Vagina (tissue), 2 donors: ENCODE results near the gene BCR. TPM values are rescaled to one million over a fixed set of nuclear protein-coding genes. Genes with fewer than 3 reads are reported as not detected.

Experiments used
- DNase-seq, 2 donors: peaks; one replicate each; pipeline ENCODE4 v3.0.0-alpha.2; 2017; ENCODE audit errors: extremely low spot score in 2 of 2
- H3K27ac ChIP-seq: fragments of 200-600 bp; sonication (generic); one replicate; pipeline ENCODE4 v1.5.1; 2019
- H3K27me3 ChIP-seq: fragments of 200-600 bp; sonication (generic); one replicate; pipeline ENCODE4 v1.5.1; 2019
- H3K36me3 ChIP-seq, 2 donors: fragments of 200-600 bp; sonication (generic); one replicate each; pipeline ENCODE4 v1.5.1; 2017 to 2019
- H3K4me1 ChIP-seq: fragments of 200-600 bp; sonication (generic); one replicate; pipeline ENCODE4 v1.5.1; 2019
- H3K4me3 ChIP-seq, 2 donors: fragments of 200-600 bp; sonication (generic); 1 replicate in 1 of 2; 2 replicates in 1 of 2; pipeline ENCODE4 v1.5.1; 2016 to 2019
- H3K9me3 ChIP-seq: fragments of 200-600 bp; sonication (generic); one replicate; pipeline ENCODE4 v1.5.1; 2019
- POLR2A ChIP-seq, 2 donors: fragments of 450-650 bp; IDR thresholded peaks; one replicate each; pipeline ENCODE4 v1.6.1; 2017; ENCODE audit warnings: antibody characterized with exemption in 2 of 2, mild to moderate bottlenecking in 2 of 2, moderate library complexity in 2 of 2
- POLR2AphosphoS5 ChIP-seq, 2 donors: sonication (generic); formaldehyde crosslinking; IDR thresholded peaks; one replicate each; pipeline ENCODE4 v1.9.0; 2017; ENCODE audit warnings: antibody characterized with exemption in 2 of 2, mild to moderate bottlenecking in 2 of 2, low read depth in 1 of 2; ENCODE audit not compliant: insufficient read depth in 1 of 2
- intact Hi-C: fragments of 100-400 bp; cut with DNase I; formaldehyde crosslinking; loops from one replicate; pipeline ENCODE4 v1.15.1; 2023
- total RNA-seq: library from RNA; depleted of rRNA; stranded (reverse); fragments of >200 nt; gene quantifications from one replicate; pipeline ENCODE4 v1.2.3, GENCODE V29; 2016
- TF ChIP-seq, protein P1 (sequence below), 3 experiments: fragments of 450-650 bp in 2 of 3; fragments of 200-600 bp in 1 of 3; sonication (generic) in 1 of 3; IDR thresholded peaks; one replicate each; pipeline ENCODE4 v1.5.1; 2017 to 2019; ENCODE audit warnings: antibody characterized with exemption in 3 of 3, mild to moderate bottlenecking in 2 of 3, moderate library complexity in 2 of 3

Gene BCR
- total RNA-seq, 1 donor from 2014 or later: 52.5 TPM

GRCh38 chr22:23273445-23274145 lies 93.3 kb downstream of the BCR start:
- no peak for DNase-seq
- peaks cover 6% of the 10 kb centered on the region for H3K4me1 ChIP-seq
- H3K9me3 ChIP-seq: no peaks in the 10 kb centered on the region
- peaks cover 0 to 46% of the 10 kb centered on the region in 2 donors for H3K36me3 ChIP-seq
- H3K27ac ChIP-seq: no peak overlapping the region
- intact Hi-C loops: no loop called here
- H3K4me3 ChIP-seq: no peak overlapping the region
- TF ChIP-seq POLR2AphosphoS5 (IDR thresholded peaks at IDR 0.05; ENCODE audit: insufficient read depth in 1 of 2, low read depth in 1 of 2) (no peak), POLR2A (IDR thresholded peaks at IDR 0.05) (no peak)
- TF ChIP-seq, protein P1, sequence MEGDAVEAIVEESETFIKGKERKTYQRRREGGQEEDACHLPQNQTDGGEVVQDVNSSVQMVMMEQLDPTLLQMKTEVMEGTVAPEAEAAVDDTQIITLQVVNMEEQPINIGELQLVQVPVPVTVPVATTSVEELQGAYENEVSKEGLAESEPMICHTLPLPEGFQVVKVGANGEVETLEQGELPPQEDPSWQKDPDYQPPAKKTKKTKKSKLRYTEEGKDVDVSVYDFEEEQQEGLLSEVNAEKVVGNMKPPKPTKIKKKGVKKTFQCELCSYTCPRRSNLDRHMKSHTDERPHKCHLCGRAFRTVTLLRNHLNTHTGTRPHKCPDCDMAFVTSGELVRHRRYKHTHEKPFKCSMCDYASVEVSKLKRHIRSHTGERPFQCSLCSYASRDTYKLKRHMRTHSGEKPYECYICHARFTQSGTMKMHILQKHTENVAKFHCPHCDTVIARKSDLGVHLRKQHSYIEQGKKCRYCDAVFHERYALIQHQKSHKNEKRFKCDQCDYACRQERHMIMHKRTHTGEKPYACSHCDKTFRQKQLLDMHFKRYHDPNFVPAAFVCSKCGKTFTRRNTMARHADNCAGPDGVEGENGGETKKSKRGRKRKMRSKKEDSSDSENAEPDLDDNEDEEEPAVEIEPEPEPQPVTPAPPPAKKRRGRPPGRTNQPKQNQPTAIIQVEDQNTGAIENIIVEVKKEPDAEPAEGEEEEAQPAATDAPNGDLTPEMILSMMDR (IDR thresholded peaks at IDR 0.05): no peak
- no peaks in the 10 kb centered on the region for H3K27me3 ChIP-seq

GRCh38 chr22:23274146-23274526 lies 93.8 kb downstream of the BCR start:
- intact Hi-C loops: no loop called here
- TF ChIP-seq POLR2AphosphoS5 (IDR thresholded peaks at IDR 0.05; ENCODE audit: insufficient read depth in 1 of 2, low read depth in 1 of 2) (no peak), POLR2A (IDR thresholded peaks at IDR 0.05) (no peak)
- TF ChIP-seq, protein P1 (IDR thresholded peaks at IDR 0.05): no peak
- Histone ChIP-seq H3K4me3 (no peak overlapping the region), H3K36me3 (peaks cover 0 to 43% of the 10 kb centered on the region in 2 donors), H3K4me1 (peaks cover 12% of the 10 kb centered on the region), H3K9me3 (no peaks in the 10 kb centered on the region), H3K27ac (no peak overlapping the region), H3K27me3 (no peaks in the 10 kb centered on the region)
- no peak for DNase-seq

GRCh38 chr22:23274891-23275694 lies 94.8 kb downstream of the BCR start:
- TF ChIP-seq POLR2A (IDR thresholded peaks at IDR 0.05) (no peak), POLR2AphosphoS5 (IDR thresholded peaks at IDR 0.05; ENCODE audit: insufficient read depth in 1 of 2, low read depth in 1 of 2) (no peak)
- TF ChIP-seq, protein P1 (IDR thresholded peaks at IDR 0.05): no peak
- Histone ChIP-seq H3K27ac (no peak overlapping the region), H3K36me3 (peaks cover 0 to 43% of the 10 kb centered on the region in 2 donors), H3K4me1 (peaks cover 21% of the 10 kb centered on the region), H3K4me3 (no peak overlapping the region), H3K9me3 (no peaks in the 10 kb centered on the region), H3K27me3 (no peaks in the 10 kb centered on the region)
- intact Hi-C loops: no loop called here
- DNase-seq: no peak

DNA sequence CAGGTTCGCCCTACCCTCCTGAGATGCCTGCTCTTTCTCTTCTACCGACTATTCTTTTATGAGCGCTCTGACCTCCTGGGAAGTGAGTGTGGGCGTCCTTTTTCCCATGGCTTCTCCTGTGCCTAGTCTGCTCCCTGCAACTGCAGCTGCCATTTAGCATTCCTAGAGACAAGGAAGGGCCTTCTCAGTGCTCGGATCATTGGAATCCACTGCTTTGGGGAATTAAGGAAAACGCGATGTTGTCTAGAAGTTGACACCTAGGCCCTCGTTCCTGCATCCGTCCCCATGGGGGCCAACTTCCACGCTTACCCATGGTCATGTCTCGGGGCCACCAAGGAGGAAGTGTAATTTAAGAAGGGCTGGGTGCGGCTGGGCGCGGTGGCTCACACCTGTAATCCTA lies 95.4 kb downstream of the BCR start:
- H3K4me1 ChIP-seq: peaks cover 25% of the 10 kb centered on the region
- peaks cover 0 to 43% of the 10 kb centered on the region in 2 donors for H3K36me3 ChIP-seq
- TF ChIP-seq POLR2AphosphoS5 (IDR thresholded peaks at IDR 0.05; ENCODE audit: insufficient read depth in 1 of 2, low read depth in 1 of 2): no peak
- TF ChIP-seq, protein P1 (IDR thresholded peaks at IDR 0.05): no peak
- TF ChIP-seq POLR2A (IDR thresholded peaks at IDR 0.05): no peak
- no peak overlapping the region for H3K27ac ChIP-seq
- intact Hi-C loops: no loop called here
- no peak for DNase-seq
- no peak overlapping the region for H3K4me3 ChIP-seq
- no peaks in the 10 kb centered on the region for H3K9me3 ChIP-seq
- no peaks in the 10 kb centered on the region for H3K27me3 ChIP-seq
